ENCODE measurements around the gene ILF3. TPM values are rescaled to one million over a fixed set of nuclear protein-coding genes. Genes with fewer than 3 reads are reported as not detected.

ILF3 gene
- total and polyA plus RNA-seq, 2 of the 13 experiments (the other 11 are each of a cell fraction or from before 2014, with no cell fraction given), result 120 to 173 TPM

GRCh38 chr19:10707440-10707839, 53.3 kb downstream of the ILF3 start:
- H3K4me1 ChIP-seq (ENCODE audit: insufficient read depth, low read length), result peaks cover 17% of the 10 kb centered on the region
- no peak overlapping the region for H3K9ac ChIP-seq (ENCODE audit: insufficient read depth, low read depth, low read length)
- DNase-seq (ENCODE audit: low spot score) (no peak), FAIRE-seq (no peak), ATAC-seq (no peak; the same call in 2 of the 3 replicates)
- no peak overlapping the region for H3K27ac ChIP-seq (ENCODE audit: extremely low read length, insufficient read depth, low read length)
- H3K9me3 ChIP-seq (ENCODE audit: low read length), result no peaks in the 10 kb centered on the region
- no peak overlapping the region for H3K4me3 ChIP-seq (replicated peaks in 1 of 3; ENCODE audit: insufficient read depth in 1 of 3, low read depth in 2 of 3, low read length in 3 of 3)
- in situ Hi-C loops (cut with HindIII; ENCODE audit: extremely low pct_ligation_motif_present, low pct_unique_long_range_greater_than_20kb) (no loop called here), intact Hi-C loops (cut with micrococcal nuclease; ENCODE audit: unreplicated experiment) (no loop called here)
- TF ChIP-seq ATF3 (CRISPR knock-in tag; IDR thresholded peaks at IDR 0.05) (no peak), ZBTB33 (CRISPR knock-in tag; IDR thresholded peaks at IDR 0.05) (peak; percentile 79), MEF2D (CRISPR knock-in tag; IDR thresholded peaks at IDR 0.05) (no peak), RBFOX2 (IDR thresholded peaks at IDR 0.05; ENCODE audit: low read depth, low read length) (0 out of 2 replicates have a peak, but pooled peaks have one; percentile 29), ZNF687 (CRISPR knock-in tag; IDR thresholded peaks at IDR 0.05) (peak; percentile 16; the same call in 1 of the 2 replicates)
- H3K27me3 ChIP-seq (ENCODE audit: control insufficient read depth in 1 of 2, insufficient read depth in 2 of 2, low read length in 2 of 2), result no peaks in the 10 kb centered on the region
- H4K20me1 ChIP-seq (ENCODE audit: insufficient read depth, low read length), result no peaks in the 10 kb centered on the region
- no peak overlapping the region for H2AFZ ChIP-seq (ENCODE audit: low read length)
- H3K4me2 ChIP-seq (ENCODE audit: low read depth, low read length), result no peak overlapping the region
- ChIA-PET POLR2A (interaction anchor here (1.4 kb wide), 1 partner anchor 9 kb away, joined by 10 read pairs; the partner anchor contains the start of gene DNM2), CTCF (ENCODE audit: low intra/inter-chr PET ratio, low total read pairs) (no interaction called here)
- BruUV-seq (replicated peaks), result no TSS peak
- no peaks in the 10 kb centered on the region for H3K79me2 ChIP-seq (ENCODE audit: insufficient read depth, low read length)
- WGBS (ENCODE audit: low lambda C conversion rate), result 99% methylated on average over 8 of the region's 16 CpGs
- peaks cover 0 to 2% of the 10 kb centered on the region in 2 experiments; a peak in 1 of 5 replicates for H3K36me3 ChIP-seq (replicated peaks in 1 of 2; ENCODE audit: control insufficient read depth in 1 of 2, insufficient read depth in 2 of 2, low read length in 2 of 2)

Data from HepG2 (cell line).